ENCODE results near the gene HDDC2.

- TF ChIP-seq CTCF (conservative IDR thresholded peaks at IDR 0.05; ENCODE audit: low read length) = no peak
- TF ChIP-seq EZH2phosphoT487 (IDR thresholded peaks at IDR 0.05; ENCODE audit: borderline replicate concordance, low read depth, low read length) = no peak
These were observed 35.9 kb upstream of the HDDC2 start for GRCh38 chr6:125337706-125338105.
